ENCODE measurements around the gene SLC6A19. TPM values are rescaled to one million over a fixed set of nuclear protein-coding genes. Genes with fewer than 3 reads are reported as not detected.

Gene SLC6A19
- total and polyA plus RNA-seq, 9 of the 15 experiments (the other 6 are each of a cell fraction or from before 2014, with no cell fraction given) = 0.03 to 1.6 (median 0.59) TPM

- no peak for TF ChIP-seq ATF6 (CRISPR knock-in tag; IDR thresholded peaks at IDR 0.05)
- TF ChIP-seq JUND (IDR thresholded peaks at IDR 0.05; ENCODE audit: borderline replicate concordance, low read depth, low read length) = peak; percentile 91
- peak; percentile 84 for TF ChIP-seq JUND (tag; IDR thresholded peaks at IDR 0.05; ENCODE audit: borderline replicate concordance, low read depth, low read length)
- no peak for TF ChIP-seq BRD9 (IDR thresholded peaks at IDR 0.05; ENCODE audit: low read depth, partially characterized antibody)
- TF ChIP-seq, protein P1, sequence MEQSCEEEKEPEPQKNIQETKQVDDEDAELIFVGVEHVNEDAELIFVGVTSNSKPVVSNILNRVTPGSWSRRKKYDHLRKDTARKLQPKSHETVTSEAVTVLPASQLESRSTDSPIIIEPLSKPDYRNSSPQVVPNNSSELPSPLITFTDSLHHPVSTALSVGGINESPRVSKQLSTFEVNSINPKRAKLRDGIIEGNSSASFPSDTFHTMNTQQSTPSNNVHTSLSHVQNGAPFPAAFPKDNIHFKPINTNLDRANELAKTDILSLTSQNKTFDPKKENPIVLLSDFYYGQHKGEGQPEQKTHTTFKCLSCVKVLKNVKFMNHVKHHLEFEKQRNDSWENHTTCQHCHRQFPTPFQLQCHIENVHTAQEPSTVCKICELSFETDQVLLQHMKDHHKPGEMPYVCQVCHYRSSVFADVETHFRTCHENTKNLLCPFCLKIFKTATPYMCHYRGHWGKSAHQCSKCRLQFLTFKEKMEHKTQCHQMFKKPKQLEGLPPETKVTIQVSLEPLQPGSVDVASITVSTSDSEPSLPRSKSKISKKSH (CRISPR knock-in tag; IDR thresholded peaks at IDR 0.05) = no peak
- no peak for TF ChIP-seq HNRNPLL (IDR thresholded peaks at IDR 0.05; ENCODE audit: low read depth, low read length, poor library complexity, severe bottlenecking)
- TF ChIP-seq CXXC5 (CRISPR knock-in tag; IDR thresholded peaks at IDR 0.05) = peak; percentile 50; the same call in 1 of the 2 replicates
- no peak for TF ChIP-seq ID3 (CRISPR knock-in tag; IDR thresholded peaks at IDR 0.05)
- no peak for TF ChIP-seq ID3 (tag; IDR thresholded peaks at IDR 0.05)
- TF ChIP-seq, protein P2, sequence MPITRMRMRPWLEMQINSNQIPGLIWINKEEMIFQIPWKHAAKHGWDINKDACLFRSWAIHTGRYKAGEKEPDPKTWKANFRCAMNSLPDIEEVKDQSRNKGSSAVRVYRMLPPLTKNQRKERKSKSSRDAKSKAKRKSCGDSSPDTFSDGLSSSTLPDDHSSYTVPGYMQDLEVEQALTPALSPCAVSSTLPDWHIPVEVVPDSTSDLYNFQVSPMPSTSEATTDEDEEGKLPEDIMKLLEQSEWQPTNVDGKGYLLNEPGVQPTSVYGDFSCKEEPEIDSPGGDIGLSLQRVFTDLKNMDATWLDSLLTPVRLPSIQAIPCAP (CRISPR knock-in tag; IDR thresholded peaks at IDR 0.05; ENCODE audit: borderline replicate concordance) = no peak
- TF ChIP-seq PRPF4 (IDR thresholded peaks at IDR 0.05; ENCODE audit: insufficient read depth, low read depth, low read length, poor library complexity, severe bottlenecking) = no peak
- TF ChIP-seq DMBX1 (CRISPR knock-in tag; IDR thresholded peaks at IDR 0.05; ENCODE audit: borderline replicate concordance) = no peak
- TF ChIP-seq, protein P3, sequence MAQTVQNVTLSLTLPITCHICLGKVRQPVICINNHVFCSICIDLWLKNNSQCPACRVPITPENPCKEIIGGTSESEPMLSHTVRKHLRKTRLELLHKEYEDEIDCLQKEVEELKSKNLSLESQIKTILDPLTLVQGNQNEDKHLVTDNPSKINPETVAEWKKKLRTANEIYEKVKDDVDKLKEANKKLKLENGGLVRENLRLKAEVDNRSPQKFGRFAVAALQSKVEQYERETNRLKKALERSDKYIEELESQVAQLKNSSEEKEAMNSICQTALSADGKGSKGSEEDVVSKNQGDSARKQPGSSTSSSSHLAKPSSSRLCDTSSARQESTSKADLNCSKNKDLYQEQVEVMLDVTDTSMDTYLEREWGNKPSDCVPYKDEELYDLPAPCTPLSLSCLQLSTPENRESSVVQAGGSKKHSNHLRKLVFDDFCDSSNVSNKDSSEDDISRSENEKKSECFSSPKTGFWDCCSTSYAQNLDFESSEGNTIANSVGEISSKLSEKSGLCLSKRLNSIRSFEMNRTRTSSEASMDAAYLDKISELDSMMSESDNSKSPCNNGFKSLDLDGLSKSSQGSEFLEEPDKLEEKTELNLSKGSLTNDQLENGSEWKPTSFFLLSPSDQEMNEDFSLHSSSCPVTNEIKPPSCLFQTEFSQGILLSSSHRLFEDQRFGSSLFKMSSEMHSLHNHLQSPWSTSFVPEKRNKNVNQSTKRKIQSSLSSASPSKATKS (CRISPR knock-in tag; IDR thresholded peaks at IDR 0.05) = no peak
- TF ChIP-seq MTA1 (IDR thresholded peaks at IDR 0.05; ENCODE audit: borderline replicate concordance) = peak; percentile 21; the same call in 1 of the 2 replicates
- no peak for TF ChIP-seq RHOXF2B (CRISPR knock-in tag; conservative IDR thresholded peaks at IDR 0.05)
- no peak for TF ChIP-seq ZNF696 (CRISPR knock-in tag; conservative IDR thresholded peaks at IDR 0.05)
- TF ChIP-seq NRF1 (conservative IDR thresholded peaks at IDR 0.05 in 1 of 2, IDR thresholded peaks at IDR 0.05 in 1 of 2) = peak in 1 of 2 experiments; percentile 46; a peak in 2 of 4 replicates
- no peak for TF ChIP-seq ZNF175 (CRISPR knock-in tag; IDR thresholded peaks at IDR 0.05; ENCODE audit: low read depth)
- peak; percentile 40 to 43; a peak in 1 of 4 replicates for TF ChIP-seq KDM1A (IDR thresholded peaks at IDR 0.05)
Observed at GRCh38 chr5:1171340-1171941, 30.0 kb upstream of the SLC6A19 start (continued).

Data from K562 (cell line).